ENCODE data around the gene UBE3B. TPM values are rescaled to one million over a fixed set of nuclear protein-coding genes. Genes with fewer than 3 reads are reported as not detected.
A peak's percentile ranks its signal among the peaks of the same experiment; 100 is the strongest.

UBE3B gene
- total RNA-seq, 3 donors from 2014 or later: 24.1 to 25.4 (median 24.4) TPM

DNA sequence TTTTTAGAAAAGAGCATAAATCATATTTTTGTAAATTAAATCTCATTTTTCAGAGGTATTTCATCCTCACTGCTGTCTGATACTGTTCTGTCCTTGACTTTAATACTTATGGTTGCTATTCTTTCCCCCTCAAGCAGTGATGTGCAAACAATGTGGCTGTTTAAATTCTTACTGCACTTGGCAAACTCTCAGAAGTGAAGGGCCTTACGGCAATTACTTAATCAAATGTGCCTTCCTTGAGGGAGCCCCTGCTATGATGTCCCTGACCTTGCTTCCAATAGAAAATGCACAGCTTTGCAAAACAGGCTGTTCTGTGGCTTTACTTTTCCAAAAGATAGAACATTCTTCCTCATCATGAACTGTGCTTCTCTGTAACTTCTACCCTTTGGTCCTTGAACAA, 35.2 kb downstream of the UBE3B start:
- Mint-ChIP-seq H3K27me3 (ENCODE audit: low read depth) (no peaks in the 10 kb centered on the region), H3K4me3 (no peak overlapping the region), H3K36me3 (ENCODE audit: insufficient read depth) (peaks cover 60% of the 10 kb centered on the region), H3K4me1 (ENCODE audit: low read depth) (no peaks in the 10 kb centered on the region), H3K9me3 (no peaks in the 10 kb centered on the region)
- ATAC-seq (no peak), DNase-seq (no peak)

- H3K4me1 Mint-ChIP-seq (ENCODE audit: low read depth): no peaks in the 10 kb centered on the region
- ATAC-seq (no peak), DNase-seq (no peak)
- peaks cover 64% of the 10 kb centered on the region for H3K36me3 Mint-ChIP-seq (ENCODE audit: insufficient read depth)
- H3K4me3 Mint-ChIP-seq: no peak overlapping the region
- no peaks in the 10 kb centered on the region for H3K9me3 Mint-ChIP-seq
- H3K27me3 Mint-ChIP-seq (ENCODE audit: low read depth): no peaks in the 10 kb centered on the region
Observed at GRCh38 chr12:109513051-109513450, 35.6 kb downstream of the UBE3B start.

DNA sequence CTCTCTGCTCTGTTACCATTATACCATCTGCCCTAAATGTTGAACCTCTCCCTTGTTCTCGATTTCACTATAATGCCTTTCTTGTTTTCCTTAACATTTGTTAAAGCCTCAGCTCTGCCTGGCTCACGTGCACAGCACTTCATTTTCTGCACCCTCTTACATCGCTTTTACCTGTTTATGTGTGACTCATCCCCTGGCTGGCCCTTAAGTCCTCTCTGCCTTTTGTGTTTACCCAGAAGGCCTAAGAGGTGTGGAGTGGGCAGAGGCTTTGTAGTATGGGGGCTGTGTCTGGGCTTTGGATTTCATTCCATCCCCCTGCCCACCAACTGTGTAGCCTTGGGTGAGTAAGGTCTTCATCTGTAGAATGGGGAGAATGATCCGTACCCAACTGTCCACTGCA, 36.5 kb downstream of the UBE3B start:
- Mint-ChIP-seq H3K27me3 (ENCODE audit: low read depth) (no peaks in the 10 kb centered on the region), H3K4me1 (ENCODE audit: low read depth) (peaks cover 2% of the 10 kb centered on the region), H3K4me3 (no peak overlapping the region), H3K36me3 (ENCODE audit: insufficient read depth) (peaks cover 68% of the 10 kb centered on the region), H3K9me3 (no peaks in the 10 kb centered on the region)
- ATAC-seq: no peak
- no peak for DNase-seq

DNA sequence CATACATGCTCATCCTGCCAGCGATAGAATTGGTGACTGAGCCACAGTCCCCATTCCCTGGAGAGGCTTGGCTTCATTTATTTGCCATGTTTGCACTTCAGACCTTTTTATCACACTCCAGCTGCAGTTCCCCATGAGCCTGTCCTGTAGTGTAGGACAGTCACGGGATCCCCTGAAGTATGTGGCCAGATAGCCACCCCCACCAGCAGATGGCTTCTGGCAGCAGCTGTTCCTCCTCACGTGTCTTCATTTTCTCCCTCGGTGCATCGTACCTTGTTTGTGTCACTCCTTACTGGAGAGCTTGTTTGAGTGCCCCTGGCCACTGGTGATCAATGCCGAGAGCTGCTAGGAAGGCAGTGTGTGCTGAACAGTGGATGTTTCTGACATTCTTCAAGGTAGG, 40.2 kb downstream of the UBE3B start:
- no peak for ATAC-seq

DNA sequence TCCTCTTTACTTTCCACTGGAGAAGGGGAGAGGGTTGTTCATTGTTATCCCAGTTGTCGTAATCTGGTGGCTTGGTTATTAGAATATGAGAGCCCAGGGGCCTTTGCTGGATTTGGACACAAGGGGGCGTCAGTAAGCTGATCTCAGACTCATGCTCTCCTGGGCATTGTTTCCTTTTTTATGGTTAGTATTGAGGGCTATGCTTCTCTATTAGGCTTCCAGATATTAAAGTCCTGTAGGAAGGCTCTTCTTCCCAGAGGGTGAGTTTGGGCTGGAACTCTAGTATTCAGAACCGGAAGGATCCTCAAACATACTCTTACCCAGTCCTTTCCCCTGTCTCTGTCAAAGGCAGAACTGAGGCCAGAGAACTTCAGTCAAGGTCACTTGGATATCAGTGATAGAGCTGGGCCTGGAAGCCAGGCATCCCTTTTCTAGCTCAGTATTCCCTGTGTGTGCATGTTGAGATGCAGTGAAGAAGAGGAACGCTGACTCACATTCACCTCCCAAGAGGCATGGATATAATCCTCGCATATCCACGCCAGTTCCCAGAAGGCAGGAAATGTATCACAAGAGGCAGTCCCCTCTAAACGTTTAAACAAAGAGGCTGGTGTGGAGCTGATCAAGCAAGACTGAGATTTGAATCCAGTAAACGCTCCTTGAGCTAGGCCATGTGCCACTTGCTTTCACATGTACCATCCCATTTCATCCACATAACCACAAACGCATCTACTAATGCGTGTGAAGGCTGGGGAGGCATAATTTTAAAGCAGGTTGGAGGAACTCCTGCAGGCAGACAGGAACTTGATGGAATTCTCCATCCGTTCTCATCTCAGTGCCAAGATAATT, 41.6 kb downstream of the UBE3B start:
- no peaks in the 10 kb centered on the region for H3K27me3 Mint-ChIP-seq (ENCODE audit: low read depth)
- peaks cover 2% of the 10 kb centered on the region for H3K4me1 Mint-ChIP-seq (ENCODE audit: low read depth)
- ATAC-seq: peak in 1 of 2 donors; percentile 34

More for the DNA sequence above, 40.2 kb downstream of the UBE3B start:
- Mint-ChIP-seq H3K4me3 (no peak overlapping the region), H3K4me1 (ENCODE audit: low read depth) (peaks cover 2% of the 10 kb centered on the region), H3K27me3 (ENCODE audit: low read depth) (no peaks in the 10 kb centered on the region), H3K36me3 (ENCODE audit: insufficient read depth) (peaks cover 56% of the 10 kb centered on the region), H3K9me3 (no peaks in the 10 kb centered on the region)
- no peak for DNase-seq

DNA sequence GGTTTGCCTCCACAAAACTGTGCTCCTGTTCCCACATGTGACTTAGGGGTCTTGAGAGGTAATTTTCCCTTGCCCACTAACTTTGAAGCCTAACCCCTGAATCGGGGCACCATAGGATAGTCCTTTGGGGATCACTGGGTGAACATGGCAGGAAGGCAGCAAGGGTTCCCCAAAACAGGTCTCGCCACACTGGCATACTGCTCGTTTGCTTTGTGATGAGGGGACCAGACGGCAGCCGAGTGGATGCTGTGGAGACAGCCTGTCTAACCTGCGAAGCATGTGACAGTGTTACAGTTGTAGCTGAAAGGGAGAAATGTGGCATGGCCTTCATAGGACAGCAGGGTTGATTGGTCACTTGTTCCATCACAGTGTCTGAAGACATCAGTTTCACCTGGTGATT, 42.4 kb downstream of the UBE3B start:
- Mint-ChIP-seq H3K4me1 (ENCODE audit: low read depth) (peaks cover 2% of the 10 kb centered on the region), H3K9me3 (no peaks in the 10 kb centered on the region), H3K36me3 (ENCODE audit: insufficient read depth) (peaks cover 52% of the 10 kb centered on the region), H3K4me3 (no peak overlapping the region), H3K27me3 (ENCODE audit: low read depth) (no peaks in the 10 kb centered on the region)
- DNase-seq (no peak), ATAC-seq (no peak)

More for the DNA sequence above, 41.6 kb downstream of the UBE3B start:
- H3K9me3 Mint-ChIP-seq: no peaks in the 10 kb centered on the region
- H3K4me3 Mint-ChIP-seq: no peak overlapping the region
- peaks cover 54% of the 10 kb centered on the region for H3K36me3 Mint-ChIP-seq (ENCODE audit: insufficient read depth)
- DNase-seq: peak; percentile 44

GRCh38 chr12:109521831-109522230, 44.4 kb downstream of the UBE3B start:
- peaks cover 52% of the 10 kb centered on the region for H3K36me3 Mint-ChIP-seq (ENCODE audit: insufficient read depth)
- no peaks in the 10 kb centered on the region for H3K27me3 Mint-ChIP-seq (ENCODE audit: low read depth)

GRCh38 chr12:109523071-109523470, 45.6 kb downstream of the UBE3B start:
- DNase-seq: no peak
- peaks cover 46% of the 10 kb centered on the region for H3K36me3 Mint-ChIP-seq (ENCODE audit: insufficient read depth)

More at GRCh38 chr12:109521831-109522230, 44.4 kb downstream of the UBE3B start:
- Mint-ChIP-seq H3K4me3 (no peak overlapping the region), H3K4me1 (ENCODE audit: low read depth) (peaks cover 2% of the 10 kb centered on the region), H3K9me3 (no peaks in the 10 kb centered on the region)
- ATAC-seq: no peak
- DNase-seq: no peak

DNA sequence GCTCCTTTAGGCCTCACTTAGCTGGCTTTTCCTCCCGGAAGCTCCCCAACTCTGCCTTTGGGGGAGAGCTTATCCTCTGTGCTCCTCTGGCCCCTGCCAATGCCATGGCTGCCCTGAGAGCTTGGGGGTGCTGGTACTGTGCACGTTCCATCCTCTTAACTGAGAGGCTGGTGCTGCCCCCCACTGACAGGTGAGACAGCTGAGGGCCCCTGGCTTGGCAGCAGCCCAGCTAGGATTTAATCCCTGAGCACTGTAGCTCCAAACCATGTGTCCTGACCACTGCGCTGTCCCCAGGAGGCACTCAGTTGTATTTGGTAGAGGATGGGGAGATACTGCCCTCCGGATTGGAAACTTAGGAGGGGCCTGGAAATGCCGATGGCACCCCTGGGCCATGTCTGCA, 46.1 kb downstream of the UBE3B start:
- H3K9me3 Mint-ChIP-seq: no peaks in the 10 kb centered on the region
- H3K4me1 Mint-ChIP-seq (ENCODE audit: low read depth): no peaks in the 10 kb centered on the region
- no peak overlapping the region for H3K4me3 Mint-ChIP-seq
- H3K36me3 Mint-ChIP-seq (ENCODE audit: insufficient read depth): peaks cover 42% of the 10 kb centered on the region
- H3K27me3 Mint-ChIP-seq (ENCODE audit: low read depth): no peaks in the 10 kb centered on the region
- no peak for ATAC-seq
- no peak for DNase-seq

More at GRCh38 chr12:109523071-109523470, 45.6 kb downstream of the UBE3B start:
- no peaks in the 10 kb centered on the region for H3K9me3 Mint-ChIP-seq
- H3K27me3 Mint-ChIP-seq (ENCODE audit: low read depth): no peaks in the 10 kb centered on the region
- no peak for ATAC-seq
- no peak overlapping the region for H3K4me3 Mint-ChIP-seq
- peaks cover 2% of the 10 kb centered on the region for H3K4me1 Mint-ChIP-seq (ENCODE audit: low read depth)

- Mint-ChIP-seq H3K4me1 (ENCODE audit: low read depth) (no peaks in the 10 kb centered on the region), H3K36me3 (ENCODE audit: insufficient read depth) (peaks cover 35% of the 10 kb centered on the region), H3K9me3 (no peaks in the 10 kb centered on the region), H3K27me3 (ENCODE audit: low read depth) (no peaks in the 10 kb centered on the region), H3K4me3 (no peak overlapping the region)
- DNase-seq (no peak), ATAC-seq (no peak)
Observed at GRCh38 chr12:109524466-109525278, 47.2 kb downstream of the UBE3B start.

GRCh38 chr12:109525279-109525585, 47.8 kb downstream of the UBE3B start:
- Mint-ChIP-seq H3K4me3 (no peak overlapping the region), H3K9me3 (no peaks in the 10 kb centered on the region), H3K4me1 (ENCODE audit: low read depth) (no peaks in the 10 kb centered on the region), H3K27me3 (ENCODE audit: low read depth) (no peaks in the 10 kb centered on the region), H3K36me3 (ENCODE audit: insufficient read depth) (peaks cover 34% of the 10 kb centered on the region)
- ATAC-seq (no peak), DNase-seq (no peak)

- Mint-ChIP-seq H3K4me3 (no peak overlapping the region), H3K9me3 (no peaks in the 10 kb centered on the region), H3K27me3 (ENCODE audit: low read depth) (no peaks in the 10 kb centered on the region), H3K36me3 (ENCODE audit: insufficient read depth) (peaks cover 25% of the 10 kb centered on the region), H3K4me1 (ENCODE audit: low read depth) (no peaks in the 10 kb centered on the region)
- no peak for ATAC-seq
- no peak for DNase-seq
Observed at GRCh38 chr12:109527489-109528123, 50.2 kb downstream of the UBE3B start.

DNA sequence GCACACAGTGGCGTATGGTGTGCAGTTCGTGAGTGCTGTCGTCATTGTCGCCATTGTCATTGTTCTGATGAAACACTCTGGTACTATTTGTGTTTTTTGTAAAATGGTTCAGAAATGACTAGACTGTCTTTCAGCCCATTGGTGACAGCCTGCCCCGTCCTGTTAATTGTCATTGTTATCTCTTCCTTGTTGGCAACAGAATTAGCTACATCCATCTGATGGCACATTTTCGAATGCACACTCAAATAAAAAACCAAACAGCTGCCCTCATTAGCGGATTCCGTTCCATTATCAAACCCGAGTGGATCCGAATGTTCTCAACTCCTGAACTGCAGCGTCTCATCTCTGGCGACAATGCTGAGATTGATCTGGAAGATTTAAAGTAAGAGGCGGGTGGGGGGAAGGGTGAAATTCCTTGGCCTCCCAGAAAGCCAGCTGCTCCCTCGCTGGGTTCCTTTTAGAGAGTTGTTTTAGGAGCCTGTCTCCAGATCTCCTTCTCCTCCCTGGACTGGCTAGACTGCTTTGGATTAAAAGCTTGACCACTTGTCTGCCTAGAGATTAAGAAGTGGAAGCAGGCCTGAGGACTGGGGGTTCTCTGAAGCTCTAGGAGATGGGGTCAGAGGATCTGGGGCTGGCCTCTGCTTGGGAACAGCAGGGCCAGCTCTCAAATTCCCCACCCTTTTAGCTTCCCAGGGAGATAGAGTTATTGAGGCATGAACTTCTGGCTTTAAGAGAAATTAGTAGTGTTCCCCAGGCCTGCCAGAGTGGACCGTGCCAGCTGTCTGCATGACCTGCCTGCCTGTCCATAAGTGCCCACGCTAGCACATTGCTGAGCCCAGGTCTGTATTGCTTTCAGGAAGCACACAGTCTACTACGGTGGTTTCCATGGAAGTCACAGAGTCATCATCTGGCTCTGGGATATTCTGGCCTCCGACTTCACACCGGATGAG, 52.5 kb downstream of the UBE3B start:
- H3K27me3 Mint-ChIP-seq (ENCODE audit: low read depth): no peaks in the 10 kb centered on the region
- DNase-seq: no peak
- no peak overlapping the region for H3K4me3 Mint-ChIP-seq
- no peaks in the 10 kb centered on the region for H3K4me1 Mint-ChIP-seq (ENCODE audit: low read depth)
- H3K36me3 Mint-ChIP-seq (ENCODE audit: insufficient read depth): peaks cover 20% of the 10 kb centered on the region
- H3K9me3 Mint-ChIP-seq: no peaks in the 10 kb centered on the region
- no peak for ATAC-seq

Measured in activated T-cell treated with anti-CD3 and anti-CD28 coated beads, Interleukin-2, amount 50 U/mL, for 4 hours (primary cell).